ENCODE data around the gene CAPN8.

CAPN8 gene

DNA sequence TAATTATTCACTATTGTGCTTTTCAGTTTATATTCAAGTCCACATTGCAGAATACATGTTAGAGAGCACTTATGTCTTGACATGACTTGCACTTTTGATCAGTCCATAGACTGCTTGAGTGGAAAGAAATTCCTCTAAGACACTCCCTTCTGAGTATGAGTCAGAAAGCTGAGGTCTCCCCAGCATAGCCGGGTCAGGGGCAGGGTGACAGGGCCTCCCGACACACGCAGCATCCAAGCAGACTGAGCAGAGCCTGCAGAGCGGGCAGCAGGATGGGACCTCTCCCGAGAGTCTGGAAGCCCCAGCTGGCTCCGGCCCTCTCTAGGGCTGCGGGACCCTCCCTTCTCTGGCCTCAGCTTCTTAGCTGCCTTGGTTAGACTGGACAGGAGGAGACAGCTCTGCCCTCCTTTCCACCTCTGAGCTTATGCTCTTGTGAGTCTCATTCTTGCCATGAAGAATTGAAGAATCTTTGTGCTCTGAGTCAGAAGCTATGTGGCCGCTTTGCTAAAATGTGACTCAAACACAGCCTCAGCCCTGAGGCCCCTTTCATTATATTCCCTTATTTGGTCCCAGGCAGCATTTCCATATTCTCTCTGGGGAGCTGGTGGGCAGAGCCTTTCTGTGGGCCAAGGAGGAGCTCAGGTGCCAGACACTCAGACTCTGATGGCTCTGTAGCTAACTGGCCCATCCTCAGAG is 35.6 kb upstream of the CAPN8 start:
- DNase-seq: no peak

GRCh38 chr1:223700388-223700918 is 35.0 kb upstream of the CAPN8 start:
- no peak for DNase-seq

GRCh38 chr1:223695941-223696340 is 30.4 kb upstream of the CAPN8 start:
- DNase-seq: no peak

DNA sequence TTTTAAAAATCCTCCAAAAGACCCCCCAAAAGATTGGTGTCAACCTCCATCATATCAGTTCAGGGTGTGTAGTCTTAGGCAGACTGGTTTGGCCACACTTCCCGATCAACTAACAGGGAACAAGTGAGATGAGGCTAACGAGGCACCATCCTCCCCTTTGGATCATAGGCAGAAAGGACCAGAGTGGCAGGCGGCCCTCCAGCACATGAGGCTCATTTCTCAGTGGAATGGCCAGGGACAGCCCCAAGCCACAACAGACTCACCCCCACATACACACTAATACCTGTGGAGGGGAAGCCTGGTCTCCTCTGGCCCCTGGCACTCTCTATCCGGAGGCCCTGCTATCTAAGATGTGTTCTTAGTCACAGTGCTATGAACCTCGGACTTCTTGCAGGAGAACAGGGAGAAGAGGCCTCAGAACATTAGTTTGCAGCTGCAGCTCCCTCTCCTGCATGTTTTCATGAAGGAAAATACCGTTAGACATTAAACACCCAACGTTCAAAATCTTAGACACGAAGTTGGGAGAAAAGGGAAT is 29.6 kb upstream of the CAPN8 start:
- DNase-seq: no peak

- DNase-seq: no peak
These were observed 25.6 kb upstream of the CAPN8 start for GRCh38 chr1:223691121-223691520.

DNA sequence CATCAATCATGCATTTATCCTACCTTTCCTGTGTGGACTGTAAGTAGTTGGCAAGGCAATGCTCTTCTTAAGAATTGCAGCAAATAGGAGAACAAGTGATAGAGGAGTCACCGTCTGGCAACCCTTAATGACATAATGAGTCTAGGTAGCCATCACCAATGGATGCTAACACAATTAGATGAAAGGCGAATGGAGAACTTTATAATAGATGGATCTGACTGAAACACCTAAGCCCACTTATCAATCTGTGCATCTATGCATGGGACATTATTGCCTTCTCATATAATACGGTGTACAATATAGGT is 18.9 kb upstream of the CAPN8 start:
- DNase-seq: no peak

- DNase-seq: peak; percentile 34
These were observed 18.3 kb upstream of the CAPN8 start for GRCh38 chr1:223683586-223684487.

- DNase-seq: no peak
These were observed 17.0 kb upstream of the CAPN8 start for GRCh38 chr1:223682502-223682901.

DNA sequence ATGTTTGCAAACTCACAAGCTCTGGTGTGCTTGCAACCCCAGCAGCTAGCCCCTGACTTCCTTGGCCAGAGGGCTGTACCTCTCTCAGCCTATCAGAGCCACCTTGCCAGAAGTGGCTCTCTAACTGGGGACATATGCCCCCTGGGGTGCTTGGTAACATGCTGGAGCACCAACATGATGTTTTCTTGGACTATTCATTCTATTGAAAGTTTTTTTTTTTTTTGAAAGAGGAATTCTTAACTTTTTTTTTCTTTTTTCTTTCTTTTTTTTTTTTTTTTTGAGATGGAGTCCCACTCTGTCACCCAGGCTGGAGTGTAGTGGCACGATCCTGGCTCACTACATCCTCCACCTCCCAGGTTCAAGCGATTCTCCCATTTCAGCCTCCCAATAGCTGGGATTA is 14.7 kb upstream of the CAPN8 start:
- DNase-seq: no peak

GRCh38 chr1:223678841-223679240 is 13.3 kb upstream of the CAPN8 start:
- DNase-seq: peak; percentile 11

DNA sequence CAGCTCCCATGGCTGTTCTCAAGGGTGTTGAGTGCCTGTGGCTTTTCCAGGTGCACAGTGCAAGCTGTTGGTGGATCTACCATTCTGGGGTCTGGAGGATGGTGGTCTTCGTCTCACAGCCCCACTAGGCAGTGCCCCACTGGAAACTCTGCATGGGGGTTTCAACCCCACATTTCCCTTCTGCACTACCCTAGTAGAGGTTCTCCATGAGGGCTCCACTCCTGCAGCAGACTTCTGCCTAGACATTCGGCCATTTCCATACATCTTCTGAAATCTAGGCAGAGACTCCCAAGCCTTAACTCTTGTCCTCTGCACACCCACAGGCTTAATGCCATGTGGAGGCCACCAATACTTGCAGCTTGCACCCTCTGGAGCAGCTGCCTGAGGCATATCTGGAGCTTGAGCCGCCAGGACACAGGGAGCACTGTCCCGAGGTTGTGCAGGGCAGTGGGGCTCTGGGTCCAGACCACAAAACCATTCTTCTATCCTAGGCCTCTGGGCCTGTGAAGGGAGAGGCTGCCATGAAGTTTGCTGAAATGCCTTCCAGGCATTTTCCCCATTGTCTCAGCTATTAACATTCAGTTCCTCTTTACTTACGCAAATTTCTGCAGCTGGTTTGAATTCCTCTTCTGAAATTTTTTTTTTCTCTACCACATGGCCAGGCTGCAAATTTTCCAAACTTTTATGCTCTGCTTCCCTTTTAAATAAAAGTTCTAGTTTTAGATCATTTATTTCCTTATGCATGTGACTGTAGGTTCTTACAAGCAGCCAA is 8.8 kb upstream of the CAPN8 start:
- no peak for DNase-seq

DNA sequence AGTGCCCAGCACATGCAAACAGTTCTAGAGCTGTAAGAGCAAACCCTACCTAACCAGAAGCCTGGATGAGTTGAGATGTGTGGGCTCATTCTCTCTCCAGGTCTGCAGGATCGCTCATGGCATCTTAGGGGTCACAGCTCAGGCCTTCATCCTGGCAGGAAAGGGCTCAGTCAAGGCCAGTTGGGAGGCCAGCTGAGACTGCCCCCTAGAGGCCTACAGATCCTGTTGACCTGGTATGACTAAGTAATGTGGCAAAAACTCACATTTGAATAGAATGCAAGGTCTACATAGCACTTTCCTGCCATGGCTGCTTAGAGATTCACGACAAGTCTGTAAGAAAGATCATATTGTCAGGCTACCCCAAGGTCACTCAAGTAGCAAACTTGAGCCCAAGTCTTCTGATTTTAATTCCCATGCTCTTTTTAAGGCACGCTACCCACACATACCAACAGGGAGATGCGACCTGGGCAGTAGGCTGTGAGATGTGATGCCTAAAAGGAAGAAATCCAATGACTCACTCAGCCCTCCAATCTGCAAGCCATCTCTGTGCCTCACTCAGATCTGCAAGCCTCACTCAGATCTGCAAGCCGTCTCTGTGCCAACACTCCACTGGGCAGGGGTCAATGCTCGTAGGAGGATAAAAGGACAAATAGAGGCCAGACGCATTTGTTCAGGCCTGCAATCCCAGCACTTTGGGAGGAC is 5.1 kb upstream of the CAPN8 start:
- no peak for DNase-seq

- no peak for DNase-seq
These were observed 3.7 kb upstream of the CAPN8 start for GRCh38 chr1:223669003-223669795.

- no peak for DNase-seq
These were observed 2.1 kb upstream of the CAPN8 start for GRCh38 chr1:223667484-223668182.

DNA sequence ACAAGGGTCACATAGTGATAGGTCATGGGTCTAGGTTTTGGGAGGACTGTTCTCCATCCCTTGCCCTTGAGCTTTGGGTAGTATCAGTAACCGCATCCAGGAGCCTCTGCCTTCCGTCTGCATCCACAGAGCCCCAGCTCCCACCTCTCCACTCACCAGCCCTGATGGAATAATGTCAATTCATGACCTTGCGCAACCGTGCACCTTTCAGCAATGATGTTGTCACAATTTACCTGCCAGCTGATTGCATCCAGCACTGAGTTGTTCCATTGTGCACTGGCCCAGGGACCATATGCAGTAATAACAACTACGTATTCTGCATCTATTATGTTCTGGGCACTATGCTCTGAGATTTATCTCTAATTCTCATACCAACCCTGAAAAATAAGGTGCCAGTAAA is 1.4 kb downstream of the CAPN8 start:
- no peak for DNase-seq

- no peak for DNase-seq
These were observed 2.6 kb downstream of the CAPN8 start for GRCh38 chr1:223662943-223663342.

DNA sequence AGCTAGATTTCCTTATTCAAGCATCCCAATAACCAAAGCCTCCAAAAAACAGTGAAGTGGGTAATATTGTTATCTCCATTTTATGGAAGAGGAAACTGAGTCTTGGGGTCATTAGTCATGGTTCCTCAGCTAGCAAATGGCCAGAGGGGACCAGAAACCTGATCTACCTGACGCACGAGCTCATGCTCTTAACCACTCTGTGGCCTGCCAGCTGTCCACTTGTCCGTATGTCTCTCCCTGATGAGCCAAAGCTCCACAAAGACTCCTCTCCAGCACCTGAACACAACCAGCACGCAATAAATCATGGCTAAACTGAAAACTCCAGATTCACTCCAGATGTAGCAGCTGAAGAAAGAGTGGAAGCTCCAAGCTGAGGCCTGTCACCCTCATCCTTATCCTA is 5.8 kb downstream of the CAPN8 start:
- no peak for DNase-seq

DNA sequence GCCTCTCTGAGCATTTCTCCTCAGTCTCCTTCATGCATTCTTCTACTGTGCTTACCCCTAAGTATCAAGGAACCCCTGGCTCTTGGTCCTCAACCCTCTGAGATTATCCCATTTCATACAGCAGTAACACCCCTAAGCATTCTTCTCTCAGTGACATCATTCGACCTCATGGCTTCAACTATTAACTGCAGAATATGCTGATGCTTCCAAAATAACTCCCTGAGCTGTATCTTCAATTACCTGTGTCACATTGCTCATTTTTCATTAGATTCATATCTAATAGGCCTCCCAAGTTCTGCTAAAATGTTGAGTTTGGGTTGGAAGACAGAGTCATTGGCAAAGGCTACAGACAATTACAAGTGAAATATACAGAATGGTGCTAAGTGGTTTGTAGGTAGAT is 7.5 kb downstream of the CAPN8 start:
- no peak for DNase-seq

GRCh38 chr1:223654083-223654482 is 11.4 kb downstream of the CAPN8 start:
- DNase-seq: no peak

DNA sequence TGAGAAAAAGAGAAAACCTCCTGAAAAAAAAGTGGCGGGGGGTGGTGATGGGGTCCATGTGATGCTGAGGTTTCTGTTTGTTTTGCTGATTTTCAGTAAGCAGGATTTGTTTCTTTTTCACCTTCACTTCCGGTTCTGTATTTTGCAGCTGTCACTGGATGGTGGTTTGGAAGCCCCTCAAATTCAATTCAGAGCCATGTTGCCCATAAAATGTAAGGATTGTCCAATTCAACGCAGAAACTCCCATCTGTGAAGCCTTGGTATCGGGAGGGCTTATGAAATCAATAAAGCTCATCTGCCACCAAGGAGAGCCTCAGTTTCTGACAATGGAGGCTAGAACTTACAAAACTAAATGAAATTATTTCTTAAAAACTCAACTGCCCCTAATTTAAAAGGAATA is 12.1 kb downstream of the CAPN8 start:
- no peak for DNase-seq

- no peak for DNase-seq
These were observed 12.5 kb downstream of the CAPN8 start for GRCh38 chr1:223653015-223653414.

Measured in CD4-positive, alpha-beta T cell treated with Interferon gamma for 1 hour (primary cell).